Stimulated activated CD8-positive, alpha-beta memory T cell treated with anti-CD3 and anti-CD28 coated beads, Interleukin-7, amount 100 ng/mL, for 1 hour (primary cell): ENCODE data around the gene ARHGEF28.

ENCODE experiments used
- DNase-seq, 2 donors: peaks; one replicate each; pipeline ENCODE4 v3.0.0-alpha.2; 2020; ENCODE audit warnings: low read depth in 2 of 2

ARHGEF28 gene

DNA sequence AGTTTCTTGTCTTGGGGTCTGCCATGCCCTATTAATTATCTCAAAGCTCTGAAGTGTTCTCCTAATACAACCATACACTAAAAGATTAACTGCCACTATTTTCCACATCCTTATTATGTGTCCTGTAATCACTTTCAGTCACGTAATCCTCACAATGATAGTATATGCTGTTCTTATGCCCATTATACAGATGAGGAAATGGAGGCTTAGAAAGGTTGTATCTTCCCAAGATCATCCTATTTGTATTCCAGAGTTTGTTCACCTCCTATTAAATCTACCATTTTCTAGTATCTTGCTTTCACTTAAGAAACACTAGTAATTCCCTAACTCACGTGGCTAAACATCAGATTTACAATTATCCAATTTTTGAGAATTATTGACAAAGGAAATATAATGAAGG lies 2.9 kb upstream of the ARHGEF28 start:
- DNase-seq = no peak

- DNase-seq = no peak
Measured at GRCh38 chr5:73623901-73624404, 2.0 kb upstream of the ARHGEF28 start.

- no peak for DNase-seq
Measured at GRCh38 chr5:73624888-73625287, 1.1 kb upstream of the ARHGEF28 start.

DNA sequence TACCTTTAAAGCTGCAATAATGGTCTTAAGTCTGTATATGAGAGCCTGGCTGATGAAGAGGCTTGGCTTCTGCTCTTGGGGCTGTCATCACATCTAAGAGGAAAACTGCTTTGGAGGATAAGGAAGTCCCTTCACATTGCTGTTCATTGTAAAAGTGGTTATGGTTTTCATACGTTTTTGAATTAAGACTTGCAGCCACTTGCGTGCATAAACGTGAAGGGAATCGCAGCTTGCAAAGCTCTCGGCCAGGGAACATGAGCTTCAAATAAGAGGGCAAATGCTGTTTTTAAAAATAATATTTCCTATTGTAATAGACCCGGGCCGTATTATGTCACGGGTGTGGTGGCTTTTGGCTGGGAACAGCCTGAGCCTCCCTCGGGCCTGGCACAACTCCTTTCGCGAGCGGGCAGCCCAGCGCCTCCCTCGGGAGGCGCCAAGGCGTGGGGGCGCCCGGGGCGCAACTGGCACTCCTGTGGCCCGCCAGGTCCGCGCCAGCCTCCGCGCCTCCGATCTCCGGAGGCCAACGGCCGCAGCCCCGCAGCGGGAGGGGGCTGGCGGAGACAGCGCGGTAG lies 538 bp upstream of the ARHGEF28 start:
- no peak for DNase-seq

GRCh38 chr5:73626814-73627313 lies 868 bp downstream of the ARHGEF28 start:
- no peak for DNase-seq

GRCh38 chr5:73629456-73629855 lies 3.5 kb downstream of the ARHGEF28 start:
- no peak for DNase-seq

GRCh38 chr5:73630765-73631164 lies 4.8 kb downstream of the ARHGEF28 start:
- no peak for DNase-seq

- no peak for DNase-seq
Measured at GRCh38 chr5:73631500-73631899, 5.5 kb downstream of the ARHGEF28 start.

DNA sequence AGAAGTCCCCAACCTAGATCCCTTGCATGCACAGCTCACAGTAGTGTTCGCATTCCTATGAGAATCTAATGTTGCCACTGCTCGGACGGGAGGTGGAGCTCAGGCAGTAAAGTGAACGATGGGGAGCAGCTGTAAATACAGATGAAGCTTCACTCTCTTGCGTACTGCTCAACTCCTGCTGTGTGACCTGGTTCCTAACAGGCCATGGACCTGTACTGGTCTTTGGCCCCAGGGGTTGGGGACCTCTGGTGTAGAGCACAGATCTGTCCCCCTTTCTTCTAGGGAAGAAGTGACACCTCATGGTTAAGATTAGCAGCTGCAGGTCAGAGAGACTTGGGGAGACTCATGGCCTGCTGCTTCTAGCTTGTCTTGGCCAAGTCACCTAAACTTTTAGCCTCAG lies 7.1 kb downstream of the ARHGEF28 start:
- DNase-seq = no peak

DNA sequence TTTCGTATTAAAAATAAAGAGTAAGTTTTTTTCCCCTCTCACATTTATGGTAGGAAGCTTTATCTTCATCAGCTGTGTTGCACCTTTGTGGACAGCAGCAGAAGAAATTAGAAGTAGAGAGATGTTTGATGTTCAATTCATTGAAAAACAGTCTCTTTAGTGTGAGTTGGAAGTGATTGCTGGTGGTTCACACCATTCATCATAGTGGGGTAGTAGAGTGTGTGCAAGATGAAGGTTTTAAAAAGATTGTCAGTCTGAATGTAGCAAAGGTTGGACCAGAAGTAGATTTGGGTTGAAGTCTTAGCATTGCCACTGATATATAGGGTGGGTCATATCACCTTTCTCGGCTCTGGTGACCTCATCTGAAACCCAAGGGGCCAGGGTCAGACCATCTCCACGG lies 10.4 kb downstream of the ARHGEF28 start:
- no peak for DNase-seq

GRCh38 chr5:73637565-73637964 lies 11.6 kb downstream of the ARHGEF28 start:
- no peak for DNase-seq

- no peak for DNase-seq
Measured at GRCh38 chr5:73638344-73639095, 12.5 kb downstream of the ARHGEF28 start.

GRCh38 chr5:73640861-73641320 lies 14.9 kb downstream of the ARHGEF28 start:
- no peak for DNase-seq

GRCh38 chr5:73641811-73642210 lies 15.8 kb downstream of the ARHGEF28 start:
- DNase-seq = no peak

DNA sequence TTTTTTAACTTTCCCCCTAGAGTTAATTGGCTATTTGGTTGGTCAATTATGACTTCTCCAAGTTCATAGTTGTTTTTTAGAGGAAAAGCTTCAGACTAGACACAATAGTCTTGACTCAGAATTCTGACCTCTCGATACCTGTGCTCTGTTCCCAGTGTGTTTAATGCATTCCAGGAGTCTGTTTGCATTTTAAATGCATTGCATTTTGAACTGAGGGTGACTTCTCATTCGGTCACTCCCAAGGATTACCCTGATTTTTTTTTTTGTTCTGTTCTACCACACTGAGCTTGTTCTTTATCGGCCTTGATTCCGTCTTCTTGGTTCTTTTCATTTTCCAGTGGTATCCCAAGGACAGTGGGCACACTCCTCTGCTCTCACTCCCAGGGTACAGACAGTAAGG lies 16.3 kb downstream of the ARHGEF28 start:
- DNase-seq = no peak

- DNase-seq = no peak
Measured at GRCh38 chr5:73644385-73644963, 18.5 kb downstream of the ARHGEF28 start.

- no peak for DNase-seq
Measured at GRCh38 chr5:73647721-73648120, 21.7 kb downstream of the ARHGEF28 start.

GRCh38 chr5:73648515-73648914 lies 22.5 kb downstream of the ARHGEF28 start:
- DNase-seq = no peak

GRCh38 chr5:73649926-73650325 lies 23.9 kb downstream of the ARHGEF28 start:
- no peak for DNase-seq

GRCh38 chr5:73652391-73652790 lies 26.4 kb downstream of the ARHGEF28 start:
- DNase-seq = no peak

DNA sequence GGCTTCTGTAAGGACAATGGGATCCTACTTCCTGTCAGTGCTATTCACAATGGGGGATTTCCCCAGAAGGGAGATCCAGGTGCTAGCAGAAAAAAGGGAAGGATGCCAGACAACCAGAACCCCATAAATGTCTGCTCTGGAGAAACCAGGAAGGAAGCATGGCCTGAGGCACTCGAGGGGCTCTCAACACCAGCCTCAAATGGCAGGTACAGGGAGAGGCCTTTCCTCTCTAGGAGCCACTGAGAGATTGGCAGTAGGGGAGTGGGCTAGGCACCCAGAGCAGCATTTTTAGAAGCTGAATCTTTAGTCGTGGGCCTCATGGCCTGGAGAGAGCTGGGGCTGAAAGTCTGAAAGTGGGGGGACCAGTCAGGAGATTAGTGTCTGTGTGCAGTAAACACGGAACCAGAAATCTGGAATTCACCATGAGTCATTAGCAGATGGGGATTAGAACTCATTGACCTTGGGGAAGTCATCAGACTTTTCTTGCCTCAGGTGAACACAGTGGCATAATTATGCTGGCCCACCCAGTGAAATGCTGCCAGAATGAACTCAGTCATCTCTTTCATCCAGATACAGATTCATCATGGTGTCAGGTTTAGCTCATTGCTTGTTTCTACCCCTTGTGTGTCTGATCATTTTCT lies 28.3 kb downstream of the ARHGEF28 start:
- DNase-seq = no peak

- DNase-seq = no peak
Measured at GRCh38 chr5:73654819-73655318, 28.9 kb downstream of the ARHGEF28 start.
